K562 (cell line): ENCODE results near the gene LLGL1. TPM values are rescaled to one million over a fixed set of nuclear protein-coding genes. Genes with fewer than 3 reads are reported as not detected.

Source experiments
- ATAC-seq: fragments of 200-7000 bp; cut with Tn5 transposase; 3 replicates; pipeline ENCODE4 v1.9.1; 2020; ENCODE audit warnings: moderate library complexity
- BruUV-seq: library from RNA; stranded (reverse); fragments of 400-500 nt; replicated peaks from 2 replicates; lab custom pipeline; 2021; lab: Mats Ljungman, UMichigan
- CTCF ChIA-PET: fragments of 300-600 bp; formaldehyde crosslinking; extraction: SDS; loops from one replicate; lab custom pipeline; 2021; ENCODE audit warnings: low intra/inter-chr PET ratio; lab: Yijun Ruan, JAX
- POLR2A ChIA-PET: fragments of 300-600, 350-650 bp; sonication (Branson Sonifier 250); formaldehyde crosslinking; extraction: SDS; loops from one replicate; lab custom pipeline; 2021; ENCODE audit warnings: antibody characterized with exemption, inconsistent platforms; lab: Yijun Ruan, JAX
- DNase-seq, 4 experiments: peaks; one replicate each; pipeline versions ENCODE4 v3.0.0 to v3.0.0-alpha.2; 2011 to 2018; ENCODE audit warnings: low spot score in 3 of 4, mixed read lengths in 3 of 4; ENCODE audit errors: extremely low read depth in 1 of 4
- FAIRE-seq: peaks from 2 replicates; lab custom pipeline; 2011; peaks lifted over from hg19 to GRCh38; lab: Jason Lieb, UNC
- H2AFZ ChIP-seq: 2 replicates; pipeline ENCODE4 v1.6.0; 2011; ENCODE audit warnings: low read depth, low read length, control low read depth, inconsistent platforms
- H3K27ac ChIP-seq: fragments of 200-600 bp; 3 replicates; pipeline ENCODE4 v1.8.0; 2011; ENCODE audit warnings: low read depth, mild to moderate bottlenecking, control low read depth, inconsistent platforms, low read length, moderate library complexity, mixed read lengths; ENCODE audit errors: extremely low read depth
- H3K27me3 ChIP-seq, 2 experiments: fragments of 300-600 bp in 1 of 2; 2 replicates in 1 of 2; 3 replicates in 1 of 2; pipeline versions ENCODE4 v1.6.0 to v1.8.0; 2011; ENCODE audit warnings: inconsistent platforms in 2 of 2, low read length in 2 of 2, mild to moderate bottlenecking in 1 of 2, mixed read lengths in 1 of 2, moderate library complexity in 1 of 2; ENCODE audit not compliant: control insufficient read depth in 2 of 2, insufficient read depth in 2 of 2
- H3K36me3 ChIP-seq: fragments of 300-600 bp; 3 replicates; pipeline ENCODE4 v1.8.0; 2011; ENCODE audit warnings: mild to moderate bottlenecking, low read length, inconsistent platforms; ENCODE audit not compliant: control insufficient read depth, insufficient read depth
- H3K4me1 ChIP-seq, 2 experiments: fragments of 200-600 bp in 1 of 2; replicated peaks in 1 of 2; 2 replicates in 1 of 2; 3 replicates in 1 of 2; pipeline versions ENCODE4 v1.5.1 to v1.8.0; 2011; ENCODE audit warnings: inconsistent platforms in 2 of 2, low read length in 2 of 2, mild to moderate bottlenecking in 1 of 2, mixed read lengths in 1 of 2, moderate library complexity in 1 of 2; ENCODE audit not compliant: control insufficient read depth in 2 of 2, insufficient read depth in 2 of 2
- H3K4me2 ChIP-seq: 2 replicates; pipeline ENCODE4 v1.6.1; 2011; ENCODE audit warnings: low read length, control low read depth, inconsistent platforms, mixed read lengths; ENCODE audit not compliant: insufficient read depth
- H3K4me3 ChIP-seq: fragments of 200-600 bp; sonication (generic), shearing (Covaris generic); 2 replicates; pipeline ENCODE4 v1.5.1; 2016; ENCODE audit warnings: control low read depth, inconsistent platforms
- H3K79me2 ChIP-seq: fragments of 200-600 bp; 3 replicates; pipeline ENCODE4 v1.8.0; 2011; ENCODE audit warnings: low read length, inconsistent platforms; ENCODE audit not compliant: control insufficient read depth, insufficient read depth
- H3K9ac ChIP-seq, 2 experiments: 2 replicates each; pipeline versions ENCODE4 v1.6.0 to v1.6.1; 2011; ENCODE audit warnings: low read depth in 2 of 2, low read length in 2 of 2, control low read depth in 1 of 2, inconsistent platforms in 1 of 2, mild to moderate bottlenecking in 1 of 2, mixed read lengths in 1 of 2; ENCODE audit not compliant: insufficient read depth in 1 of 2
- H3K9me1 ChIP-seq: one replicate; pipeline ENCODE4 v1.6.0; 2011; ENCODE audit warnings: inconsistent platforms, mild to moderate bottlenecking, low read length, moderate library complexity; ENCODE audit not compliant: control insufficient read depth, insufficient read depth
- H3K9me3 ChIP-seq: replicated peaks from 2 replicates; pipeline ENCODE4 v1.5.1; 2011; ENCODE audit warnings: low read depth, low read length, inconsistent platforms; ENCODE audit not compliant: control insufficient read depth, insufficient read depth
- H4K20me1 ChIP-seq: replicated peaks from 2 replicates; pipeline ENCODE4 v1.6.1; 2011; ENCODE audit warnings: low read length, inconsistent platforms, mixed read lengths; ENCODE audit not compliant: control insufficient read depth, insufficient read depth
- CHD1 ChIP-seq: fragments of 200-600 bp; sonication (generic); IDR thresholded peaks from one replicate; pipeline ENCODE4 v1.6.1; 2012; ENCODE audit warnings: mild to moderate bottlenecking, moderate library complexity, low read length, inconsistent platforms
- GABPB2 ChIP-seq: fragments of 250-450 bp; sonication (Bioruptor Pico); conservative IDR thresholded peaks from 2 replicates; pipeline ENCODE4 v1.5.1; 2021; ENCODE audit warnings: mild to moderate bottlenecking
- MAFG ChIP-seq: fragments of 450-650 bp; conservative IDR thresholded peaks from 2 replicates; pipeline ENCODE4 v1.6.1; 2016; ENCODE audit warnings: missing genetic modification characterization, missing compliant biosample characterization
- PHF8 ChIP-seq: fragments of 200-600 bp; sonication (generic); IDR thresholded peaks from 2 replicates; pipeline ENCODE4 v1.6.1; 2012; ENCODE audit warnings: mixed run types, mild to moderate bottlenecking, inconsistent platforms, low read length, moderate library complexity, borderline replicate concordance
- TCF3 ChIP-seq: sonication (generic); formaldehyde crosslinking; IDR thresholded peaks from 2 replicates; pipeline ENCODE4 v1.4.0; 2020; ENCODE audit warnings: mild to moderate bottlenecking, missing genetic modification reagents
- ZNF347 ChIP-seq: fragments of 450-650 bp; formaldehyde crosslinking; IDR thresholded peaks from 2 replicates; pipeline ENCODE4 v1.4.0; 2020; ENCODE audit warnings: low read depth, mild to moderate bottlenecking, moderate library complexity
- WGBS: fragments of 100-300 bp; shearing (Covaris generic); methylation state at CpG from one replicate; pipeline ENCODE4 v1.1.6; 2016; ENCODE audit warnings: low coverage, mixed read lengths; ENCODE audit not compliant: insufficient coverage; ENCODE audit errors: missing lambda C conversion rate; 5-methylcytosine and 5-hydroxymethylcytosine counted together
- in situ Hi-C: fragments of 300-500 bp; cut with MboI; formaldehyde crosslinking; loops from 4 replicates; pipeline ENCODE4 v1.15.0; 2018; ENCODE audit warnings: inconsistent platforms, mixed read lengths
- intact Hi-C: fragments of 100-400 bp; cut with micrococcal nuclease; formaldehyde crosslinking; loops from 2 replicates; pipeline ENCODE4 v1.14.2; 2022
- polyA plus RNA-seq, 8 experiments: library from polyadenylated mRNA; depleted of rRNA in 4 of 8; stranded (reverse) in 5 of 8; unstranded in 3 of 8; fragments of >200 nt; fragmentation: Nextera tagmentation in 2 of 8; fragmentation: Illumina TruSeq in 1 of 8; extraction: Ambion mirVana in 2 of 8; extraction: Trizol in 1 of 8; gene quantifications; 2 replicates each; pipeline versions ENCODE4 v1.2.1 to v1.2.3, GENCODE V29; 2011 to 2014; ENCODE audit warnings: inconsistent platforms in 1 of 8, missing spikeins in 1 of 8
- total RNA-seq, 7 experiments: library from RNA; depleted of rRNA in 6 of 7; stranded (reverse); fragments of >200 nt in 6 of 7; fragmentation: Illumina TruSeq in 2 of 7; extraction: Trizol in 2 of 7; gene quantifications; 2 replicates each; pipeline versions ENCODE4 v1.2.1 to v1.2.3, GENCODE V29; 2011 to 2021; ENCODE audit warnings: low replicate concordance in 1 of 7
- TF ChIP-seq, protein P1 (sequence below): fragments of 450-650 bp; IDR thresholded peaks from 2 replicates; pipeline ENCODE4 v1.6.1; 2016; ENCODE audit warnings: borderline replicate concordance
- TF ChIP-seq, protein P2 (sequence below): sonication (generic); formaldehyde crosslinking; IDR thresholded peaks from 2 replicates; pipeline ENCODE4 v1.8.0; 2022; ENCODE audit warnings: missing genetic modification reagents, mild to moderate bottlenecking, moderate library complexity, borderline replicate concordance

The LLGL1 gene
- total and polyA plus RNA-seq, 9 of the 15 experiments (the other 6 are each of a cell fraction or from before 2014, with no cell fraction given): 0.11 to 12.9 (median 5.3) TPM; not detected in 1

- TF ChIP-seq PHF8: peak; percentile 43; the same call in 1 of the 2 replicates
- TF ChIP-seq, protein P1, sequence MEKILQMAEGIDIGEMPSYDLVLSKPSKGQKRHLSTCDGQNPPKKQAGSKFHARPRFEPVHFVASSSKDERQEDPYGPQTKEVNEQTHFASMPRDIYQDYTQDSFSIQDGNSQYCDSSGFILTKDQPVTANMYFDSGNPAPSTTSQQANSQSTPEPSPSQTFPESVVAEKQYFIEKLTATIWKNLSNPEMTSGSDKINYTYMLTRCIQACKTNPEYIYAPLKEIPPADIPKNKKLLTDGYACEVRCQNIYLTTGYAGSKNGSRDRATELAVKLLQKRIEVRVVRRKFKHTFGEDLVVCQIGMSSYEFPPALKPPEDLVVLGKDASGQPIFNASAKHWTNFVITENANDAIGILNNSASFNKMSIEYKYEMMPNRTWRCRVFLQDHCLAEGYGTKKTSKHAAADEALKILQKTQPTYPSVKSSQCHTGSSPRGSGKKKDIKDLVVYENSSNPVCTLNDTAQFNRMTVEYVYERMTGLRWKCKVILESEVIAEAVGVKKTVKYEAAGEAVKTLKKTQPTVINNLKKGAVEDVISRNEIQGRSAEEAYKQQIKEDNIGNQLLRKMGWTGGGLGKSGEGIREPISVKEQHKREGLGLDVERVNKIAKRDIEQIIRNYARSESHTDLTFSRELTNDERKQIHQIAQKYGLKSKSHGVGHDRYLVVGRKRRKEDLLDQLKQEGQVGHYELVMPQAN: peak; percentile 37; the same call in 1 of the 2 replicates
- no peak for TF ChIP-seq ZNF347 (CRISPR knock-in tag)
- no peak for TF ChIP-seq CHD1
- TF ChIP-seq MAFG (tag): no peak
- TF ChIP-seq TCF3: no peak
Measured at GRCh38 chr17:18225642-18226283, 328 bp downstream of the LLGL1 start (continued).

GRCh38 chr17:18226284-18226945 lies 980 bp downstream of the LLGL1 start:
- DNase-seq: no peak
- in situ Hi-C loops: no loop called here
- no peak for FAIRE-seq

More at GRCh38 chr17:18226284-18226945, 980 bp downstream of the LLGL1 start:
- no peaks in the 10 kb centered on the region for H3K27me3 ChIP-seq
- peak overlapping the region; percentile 73 to 92 for H3K9ac ChIP-seq
- ChIA-PET POLR2A (no interaction called here), CTCF (no interaction called here)
- H3K9me3 ChIP-seq: no peaks in the 10 kb centered on the region
- TF ChIP-seq GABPB2: no peak
- TF ChIP-seq, protein P2, sequence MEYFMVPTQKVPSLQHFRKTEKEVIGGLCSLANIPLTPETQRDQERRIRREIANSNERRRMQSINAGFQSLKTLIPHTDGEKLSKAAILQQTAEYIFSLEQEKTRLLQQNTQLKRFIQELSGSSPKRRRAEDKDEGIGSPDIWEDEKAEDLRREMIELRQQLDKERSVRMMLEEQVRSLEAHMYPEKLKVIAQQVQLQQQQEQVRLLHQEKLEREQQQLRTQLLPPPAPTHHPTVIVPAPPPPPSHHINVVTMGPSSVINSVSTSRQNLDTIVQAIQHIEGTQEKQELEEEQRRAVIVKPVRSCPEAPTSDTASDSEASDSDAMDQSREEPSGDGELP (CRISPR knock-in tag): 0 out of 2 replicates have a peak, but pooled peaks have one; percentile 26
- no peaks in the 10 kb centered on the region for H3K36me3 ChIP-seq
- intact Hi-C loops: no loop called here
- TSS peak; percentile 60 for BruUV-seq
- ATAC-seq: no peak
- peak overlapping the region; percentile 81 for H2AFZ ChIP-seq
- H3K4me2 ChIP-seq: peak overlapping the region; percentile 85
- peak overlapping the region; percentile 48; the same call in 2 of the 3 replicates for H3K27ac ChIP-seq
- no peaks in the 10 kb centered on the region for H4K20me1 ChIP-seq
- H3K4me1 ChIP-seq: peaks cover 4 to 38% of the 10 kb centered on the region in 2 experiments; a peak in 3 of 5 replicates
- H3K79me2 ChIP-seq: peaks cover 8% of the 10 kb centered on the region; the same call in 2 of the 3 replicates
- H3K9me1 ChIP-seq: no peaks in the 10 kb centered on the region
- 36% methylated on average over 10 of the region's 16 CpGs for WGBS
- H3K4me3 ChIP-seq: peak overlapping the region; percentile 65
